Neural cell (in vitro differentiated cells): ENCODE results near the gene SKAP1. TPM values are rescaled to one million over a fixed set of nuclear protein-coding genes. Genes with fewer than 3 reads are reported as not detected.

ENCODE experiments used
- H2AFZ ChIP-seq: fragments of 200-600, 300-800 bp; sonication (generic), shearing (Covaris generic); 2 replicates; pipeline ENCODE4 v1.6.0; 2014; ENCODE audit warnings: low read depth, mild to moderate bottlenecking, antibody characterized with exemption, low read length, moderate library complexity
- H3F3A ChIP-seq: fragments of 200-600 bp; shearing (Covaris generic); 2 replicates; pipeline ENCODE4 v1.6.1; 2016; ENCODE audit warnings: mild to moderate bottlenecking, moderate library complexity, mixed read lengths, antibody characterized with exemption, low read length; ENCODE audit not compliant: insufficient read depth, poor library complexity, severe bottlenecking
- H3K27ac ChIP-seq: fragments of 200-600, 300-800 bp; sonication (generic), shearing (Covaris generic); 2 replicates; pipeline ENCODE4 v1.5.1; 2014; ENCODE audit warnings: mild to moderate bottlenecking, low read length, moderate library complexity
- H3K27me3 ChIP-seq: fragments of 300-800, 200-600 bp; sonication (generic), shearing (Covaris generic); 2 replicates; pipeline ENCODE4 v1.6.0; 2014; ENCODE audit warnings: mild to moderate bottlenecking, low read depth, low read length, moderate library complexity; ENCODE audit not compliant: insufficient read depth
- H3K36me3 ChIP-seq: fragments of 300-800, 200-600 bp; sonication (generic), shearing (Covaris generic); 2 replicates; pipeline ENCODE4 v1.5.1; 2014; ENCODE audit warnings: mild to moderate bottlenecking, antibody characterized with exemption, low read length, moderate library complexity; ENCODE audit not compliant: insufficient read depth
- H3K4me2 ChIP-seq: fragments of 300-800, 200-600 bp; sonication (generic), shearing (Covaris generic); 2 replicates; pipeline ENCODE4 v1.6.0; 2014; ENCODE audit warnings: mild to moderate bottlenecking, low read length
- H3K4me3 ChIP-seq: fragments of 300-800, 200-600 bp; sonication (generic), shearing (Covaris generic); 2 replicates; pipeline ENCODE4 v1.5.1; 2014; ENCODE audit warnings: mild to moderate bottlenecking, low read length, moderate library complexity
- H3K79me2 ChIP-seq: fragments of 200-600 bp; shearing (Covaris generic); replicated peaks from 2 replicates; pipeline ENCODE4 v1.6.0; 2014; ENCODE audit warnings: mild to moderate bottlenecking, low read length, moderate library complexity; ENCODE audit not compliant: insufficient read depth
- H3K9ac ChIP-seq: fragments of 300-800, 200-600 bp; sonication (generic), shearing (Covaris generic); 2 replicates; pipeline ENCODE4 v1.6.1; 2016; ENCODE audit warnings: mild to moderate bottlenecking, low read length, mixed read lengths
- H3K9me2 ChIP-seq: fragments of 200-600 bp; shearing (Covaris generic); 2 replicates; pipeline ENCODE4 v1.6.1; 2016; ENCODE audit warnings: mild to moderate bottlenecking, low read length, mixed read lengths; ENCODE audit not compliant: insufficient read depth
- H3K9me3 ChIP-seq: fragments of 200-600, 300-800 bp; sonication (generic), shearing (Covaris generic); 2 replicates; pipeline ENCODE4 v1.6.1; 2016; ENCODE audit warnings: mild to moderate bottlenecking, mixed run types, low read length, moderate library complexity, mixed read lengths
- H4K20me1 ChIP-seq: fragments of 200-600 bp; shearing (Covaris generic); 2 replicates; pipeline ENCODE4 v1.6.1; 2016; ENCODE audit warnings: mild to moderate bottlenecking, mixed run types; ENCODE audit not compliant: insufficient read depth
- CTCF ChIP-seq: fragments of 450-650 bp; IDR thresholded peaks from 2 replicates; pipeline ENCODE4 v1.5.1; 2014; ENCODE audit warnings: antibody characterized with exemption, mild to moderate bottlenecking, moderate library complexity; ENCODE audit not compliant: poor library complexity, severe bottlenecking
- EP300 ChIP-seq: fragments of 450-650 bp; conservative IDR thresholded peaks from 2 replicates; pipeline ENCODE4 v1.6.1; 2014; ENCODE audit warnings: antibody characterized with exemption, mild to moderate bottlenecking, moderate library complexity; ENCODE audit not compliant: poor library complexity, severe bottlenecking
- EZH2 ChIP-seq: fragments of 200-600, 300-800 bp; shearing (Covaris generic), sonication (generic); IDR thresholded peaks from 2 replicates; pipeline ENCODE4 v1.6.1; 2014; ENCODE audit warnings: antibody characterized with exemption, low read length, borderline replicate concordance, mild to moderate bottlenecking; ENCODE audit not compliant: insufficient read depth, poor library complexity, severe bottlenecking
- MXI1 ChIP-seq: fragments of 450-650 bp; conservative IDR thresholded peaks from 2 replicates; pipeline ENCODE4 v1.6.1; 2014; ENCODE audit warnings: antibody characterized with exemption, mild to moderate bottlenecking; ENCODE audit not compliant: poor library complexity, severe bottlenecking
- POLR2AphosphoS5 ChIP-seq: IDR thresholded peaks from 2 replicates; pipeline ENCODE4 v1.6.1; 2012
- RAD21 ChIP-seq: fragments of 450-650 bp; conservative IDR thresholded peaks from 2 replicates; pipeline ENCODE4 v1.6.1; 2014; ENCODE audit warnings: antibody characterized with exemption, mild to moderate bottlenecking, moderate library complexity
- REST ChIP-seq: IDR thresholded peaks from 2 replicates; pipeline ENCODE4 v1.6.1; 2012; ENCODE audit warnings: borderline replicate concordance
- SMC3 ChIP-seq: fragments of 450-650 bp; conservative IDR thresholded peaks from 2 replicates; pipeline ENCODE4 v1.6.1; 2014; ENCODE audit warnings: antibody characterized with exemption, mild to moderate bottlenecking, moderate library complexity; ENCODE audit not compliant: poor library complexity
- TAF1 ChIP-seq: IDR thresholded peaks from 2 replicates; pipeline ENCODE4 v1.6.1; 2012; ENCODE audit warnings: low read depth
- polyA plus RNA-seq: library from polyadenylated mRNA; depleted of rRNA; stranded (reverse); fragments of >200 nt; gene quantifications from 2 replicates; pipeline ENCODE4 v1.2.3, GENCODE V29; 2014

Gene SKAP1
- polyA plus RNA-seq, 1 donor from 2014 or later: 0.63 TPM

GRCh38 chr17:48244814-48245213 lies 185.2 kb downstream of the SKAP1 start:
- Histone ChIP-seq H3K9ac (no peak overlapping the region), H4K20me1 (no peaks in the 10 kb centered on the region), H3K36me3 (no peaks in the 10 kb centered on the region), H3F3A (no peaks in the 10 kb centered on the region), H3K79me2 (no peaks in the 10 kb centered on the region), H3K4me2 (no peak overlapping the region), H3K9me2 (no peaks in the 10 kb centered on the region), H3K9me3 (no peaks in the 10 kb centered on the region), H2AFZ (no peak overlapping the region), H3K27me3 (no peaks in the 10 kb centered on the region), H3K27ac (no peak overlapping the region), H3K4me3 (no peak overlapping the region)
- TF ChIP-seq REST: no peak
- no peak for TF ChIP-seq CTCF
- no peak for TF ChIP-seq MXI1
- no peak for TF ChIP-seq POLR2AphosphoS5
- TF ChIP-seq SMC3: no peak
- no peak for TF ChIP-seq EZH2
- no peak for TF ChIP-seq TAF1
- no peak for TF ChIP-seq EP300
- no peak for TF ChIP-seq RAD21

- no peaks in the 10 kb centered on the region for H3K79me2 ChIP-seq
- H3K27ac ChIP-seq: no peak overlapping the region
- no peak overlapping the region for H3K9ac ChIP-seq
- no peak overlapping the region for H3K4me3 ChIP-seq
- no peaks in the 10 kb centered on the region for H3F3A ChIP-seq
- no peaks in the 10 kb centered on the region for H3K27me3 ChIP-seq
- H3K9me2 ChIP-seq: no peaks in the 10 kb centered on the region
- no peaks in the 10 kb centered on the region for H3K36me3 ChIP-seq
- H2AFZ ChIP-seq: no peak overlapping the region
- H3K9me3 ChIP-seq: no peaks in the 10 kb centered on the region
- no peak for TF ChIP-seq MXI1
- no peaks in the 10 kb centered on the region for H4K20me1 ChIP-seq
- no peak overlapping the region for H3K4me2 ChIP-seq
Measured at GRCh38 chr17:48244121-48244711, 185.8 kb downstream of the SKAP1 start.
